CD4-positive, CD25-positive, alpha-beta regulatory T cell (primary cell): ENCODE measurements around the gene DUOX1. TPM values are rescaled to one million over a fixed set of nuclear protein-coding genes. Genes with fewer than 3 reads are reported as not detected.

Source experiments
- ATAC-seq, 2 donors: fragments of 150-1000 bp; cut with Tn5 transposase; one replicate each; pipeline ENCODE4 v1.10.0; 2021; ENCODE audit warnings: low read depth in 2 of 2, moderate number of reproducible peaks in 2 of 2, moderate library complexity in 1 of 2
- DNase-seq, 3 donors: peaks; one replicate each; pipeline versions ENCODE4 v3.0.0 to v3.0.0-alpha.2; 2012 to 2022; ENCODE audit warnings: mixed read lengths in 1 of 3
- H3K27ac ChIP-seq: one replicate; pipeline ENCODE4 v1.7.0; 2013; ENCODE audit warnings: mild to moderate bottlenecking, low read length; ENCODE audit not compliant: insufficient read depth, poor library complexity, severe bottlenecking
- H3K27me3 ChIP-seq: one replicate; pipeline ENCODE4 v1.7.0; 2013; ENCODE audit warnings: low read length; ENCODE audit not compliant: control insufficient read depth, insufficient read depth
- H3K36me3 ChIP-seq: one replicate; pipeline ENCODE4 v1.7.0; 2013; ENCODE audit warnings: mild to moderate bottlenecking, low read length, moderate library complexity; ENCODE audit not compliant: control insufficient read depth, insufficient read depth
- H3K4me1 ChIP-seq: 2 replicates; pipeline ENCODE4 v1.7.0; 2013; ENCODE audit warnings: mild to moderate bottlenecking, low read length; ENCODE audit not compliant: insufficient read depth, control insufficient read depth, poor library complexity, severe bottlenecking
- H3K4me3 ChIP-seq: one replicate; pipeline ENCODE4 v1.7.0; 2013; ENCODE audit warnings: low read depth, mild to moderate bottlenecking, low read length, moderate library complexity
- H3K9me3 ChIP-seq, 2 experiments: 1 replicate in 1 of 2; 2 replicates in 1 of 2; pipeline ENCODE4 v1.7.0; 2013; ENCODE audit warnings: low read length in 2 of 2, mild to moderate bottlenecking in 1 of 2, moderate library complexity in 1 of 2; ENCODE audit not compliant: control insufficient read depth in 2 of 2
- H3K27ac Mint-ChIP-seq, 3 donors: one replicate each; pipeline ENCODE4 v1.8.0; 2020 to 2022; ENCODE audit warnings: mild to moderate bottlenecking in 3 of 3, mixed read lengths in 3 of 3, moderate library complexity in 2 of 3
- H3K27me3 Mint-ChIP-seq: one replicate; pipeline ENCODE4 v1.8.0; 2022; ENCODE audit warnings: mild to moderate bottlenecking, mixed read lengths
- H3K36me3 Mint-ChIP-seq: one replicate; pipeline ENCODE4 v1.8.0; 2020; ENCODE audit warnings: mixed read lengths
- H3K4me1 Mint-ChIP-seq, 4 donors: one replicate each; pipeline ENCODE4 v1.8.0; 2020 to 2022; ENCODE audit warnings: mixed read lengths in 4 of 4, mild to moderate bottlenecking in 1 of 4
- H3K4me3 Mint-ChIP-seq, 4 donors: one replicate each; pipeline ENCODE4 v1.8.0; 2020 to 2022; ENCODE audit warnings: mild to moderate bottlenecking in 4 of 4, mixed read lengths in 4 of 4, moderate library complexity in 3 of 4
- H3K9me3 Mint-ChIP-seq, 7 donors: one replicate each; pipeline ENCODE4 v1.8.0; 2020 to 2022; ENCODE audit warnings: mixed read lengths in 7 of 7, mild to moderate bottlenecking in 3 of 7, moderate library complexity in 2 of 7
- polyA plus RNA-seq, 4 donors: library from polyadenylated mRNA; unstranded; fragments of 300-500 nt; fragmentation: Illumina TruSeq; gene quantifications; one replicate each; pipeline ENCODE4 v1.2.3, GENCODE V29; 2021
- total RNA-seq: library from RNA; stranded (reverse); gene quantifications from one replicate; pipeline ENCODE4 v1.2.3, GENCODE V29; 2022

Gene DUOX1
- total and polyA plus RNA-seq, 5 donors from 2014 or later, result 0.72 to 1.6 (median 1.2) TPM; not detected in 1

DNA sequence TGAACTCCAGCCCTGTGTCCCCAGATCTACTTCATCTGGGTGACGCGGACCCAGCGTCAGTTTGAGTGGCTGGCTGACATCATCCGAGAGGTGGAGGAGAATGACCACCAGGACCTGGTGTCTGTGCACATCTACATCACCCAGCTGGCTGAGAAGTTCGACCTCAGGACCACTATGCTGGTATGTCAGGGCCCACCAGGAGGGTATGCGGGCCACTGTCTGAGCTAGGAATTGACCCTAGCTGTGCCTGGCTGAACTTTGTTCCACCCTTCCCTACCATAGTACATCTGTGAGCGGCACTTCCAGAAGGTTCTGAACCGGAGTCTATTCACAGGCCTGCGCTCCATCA lies 33.7 kb downstream of the DUOX1 start:
- Mint-ChIP-seq H3K4me1 (peaks cover 0 to 43% (median 20%) of the 10 kb centered on the region in 4 donors), H3K9me3 (no peaks in the 10 kb centered on the region), H3K27me3 (no peaks in the 10 kb centered on the region), H3K36me3 (peaks cover 10% of the 10 kb centered on the region), H3K4me3 (peak overlapping the region in 2 of 4 donors; percentile 34 to 82), H3K27ac (peak overlapping the region in 1 of 3 donors; percentile 15)
- DNase-seq (no peak), ATAC-seq (no peak)
- Histone ChIP-seq H3K4me3 (no peak overlapping the region), H3K9me3 (no peaks in the 10 kb centered on the region), H3K4me1 (peaks cover 18% of the 10 kb centered on the region), H3K27me3 (no peaks in the 10 kb centered on the region), H3K27ac (no peak overlapping the region), H3K36me3 (no peaks in the 10 kb centered on the region)

DNA sequence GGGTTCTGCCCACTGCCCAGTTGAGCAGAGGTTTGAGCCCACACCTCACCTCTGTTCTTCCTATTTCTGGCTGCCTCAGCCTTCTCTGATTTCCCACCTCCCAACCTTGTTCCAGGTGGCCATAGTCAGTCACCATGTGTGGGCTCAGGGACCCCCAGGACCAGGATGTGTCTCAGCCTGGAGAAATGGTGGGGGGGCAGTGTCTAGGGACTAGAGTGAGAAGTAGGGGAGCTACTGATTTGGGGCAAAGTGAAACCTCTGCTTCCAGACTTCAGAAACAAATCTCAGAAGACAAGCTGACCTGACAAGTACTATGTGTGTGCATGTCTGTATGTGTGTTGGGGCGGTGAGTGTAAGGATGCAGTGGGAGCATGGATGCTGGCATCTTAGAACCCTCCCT lies 35.1 kb downstream of the DUOX1 start:
- H3K36me3 Mint-ChIP-seq, result peaks cover 9% of the 10 kb centered on the region
- peak overlapping the region; percentile 55 to 88 (median 84) for H3K27ac Mint-ChIP-seq
- peaks cover 18% of the 10 kb centered on the region for H3K4me1 ChIP-seq
- ATAC-seq (no peak), DNase-seq (no peak)
- H3K36me3 ChIP-seq, result no peaks in the 10 kb centered on the region
- no peak overlapping the region for H3K27ac ChIP-seq
- peaks cover 0 to 37% (median 15%) of the 10 kb centered on the region in 4 donors for H3K4me1 Mint-ChIP-seq
- H3K27me3 Mint-ChIP-seq, result no peaks in the 10 kb centered on the region
- no peak overlapping the region for H3K4me3 ChIP-seq
- no peaks in the 10 kb centered on the region for H3K27me3 ChIP-seq
- no peaks in the 10 kb centered on the region for H3K9me3 ChIP-seq
- peak overlapping the region; percentile 29 to 82 (median 78) for H3K4me3 Mint-ChIP-seq
- no peaks in the 10 kb centered on the region for H3K9me3 Mint-ChIP-seq

DNA sequence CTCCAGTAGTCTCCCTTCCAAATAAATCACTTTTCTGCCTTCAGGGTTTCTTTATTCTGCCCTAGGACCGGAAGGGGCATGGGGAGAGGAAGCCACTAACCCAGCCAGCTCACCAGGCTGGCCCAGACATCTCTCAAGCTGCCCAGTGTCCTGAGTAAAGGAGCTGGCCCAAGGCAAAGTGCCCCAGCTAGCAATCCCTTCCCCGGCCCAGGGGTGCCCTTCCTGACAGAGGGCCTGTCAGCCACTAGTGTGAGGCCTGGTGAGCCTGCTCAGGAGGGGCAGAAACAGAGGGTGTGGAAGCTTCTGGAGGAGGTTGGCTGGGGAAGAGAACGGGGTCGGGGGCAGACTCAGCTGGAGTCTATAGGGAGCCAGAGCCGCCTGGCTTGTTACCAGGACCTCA lies 35.7 kb downstream of the DUOX1 start:
- H3K4me3 ChIP-seq, result no peak overlapping the region
- H3K9me3 ChIP-seq, result no peaks in the 10 kb centered on the region
- peaks cover 0 to 31% (median 10%) of the 10 kb centered on the region in 4 donors for H3K4me1 Mint-ChIP-seq
- no peak for ATAC-seq
- no peak overlapping the region for H3K27ac ChIP-seq
- H3K27me3 ChIP-seq, result no peaks in the 10 kb centered on the region
- no peaks in the 10 kb centered on the region for H3K9me3 Mint-ChIP-seq
- no peaks in the 10 kb centered on the region for H3K36me3 ChIP-seq
- DNase-seq, result no peak
- peak overlapping the region; percentile 36 to 88 (median 84) for H3K27ac Mint-ChIP-seq
- peak overlapping the region; percentile 76 to 82 (median 80) for H3K4me3 Mint-ChIP-seq
- H3K27me3 Mint-ChIP-seq, result no peaks in the 10 kb centered on the region
- peaks cover 3% of the 10 kb centered on the region for H3K36me3 Mint-ChIP-seq
- peaks cover 18% of the 10 kb centered on the region for H3K4me1 ChIP-seq

DNA sequence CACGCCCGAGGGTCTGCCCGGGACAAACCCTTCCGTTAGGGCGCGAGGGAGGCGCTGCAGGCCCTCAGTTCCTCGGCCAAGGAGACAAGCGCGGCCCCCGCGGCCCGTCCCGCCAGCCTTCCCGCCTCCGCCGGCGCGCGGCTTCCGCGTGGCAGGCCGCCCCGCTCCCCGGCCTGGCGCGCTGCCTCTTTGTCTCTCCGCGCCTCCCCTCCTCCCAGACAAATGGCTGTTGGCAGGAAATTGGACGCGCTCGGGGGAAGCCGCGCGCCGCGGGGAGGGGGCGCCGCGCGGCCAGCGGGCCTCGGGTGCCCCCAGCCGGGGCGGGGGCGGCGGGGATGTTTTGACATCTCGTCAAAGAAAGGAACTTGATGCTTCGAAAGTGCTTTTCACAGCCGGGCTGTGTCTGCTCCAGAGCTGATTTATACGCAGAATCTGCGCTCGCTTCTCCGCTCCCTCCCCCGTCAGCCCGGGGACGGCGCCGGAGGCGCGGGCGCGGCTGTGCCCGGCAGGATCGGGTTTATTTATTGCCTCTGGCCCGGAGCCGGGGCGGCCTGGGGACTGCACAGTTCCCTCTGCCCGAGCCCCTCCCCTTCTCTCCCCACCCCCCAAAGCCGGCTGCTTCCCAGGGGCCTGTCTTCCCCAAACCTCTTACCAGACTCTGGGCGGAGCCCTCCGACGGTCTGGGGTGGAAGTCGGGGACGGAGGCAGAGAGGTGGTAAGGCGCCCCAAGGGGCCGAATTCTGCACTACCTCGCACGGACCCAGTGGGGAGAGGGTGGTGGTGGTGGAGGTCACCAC lies 37.2 kb downstream of the DUOX1 start:
- Histone ChIP-seq H3K9me3 (no peaks in the 10 kb centered on the region), H3K27me3 (no peaks in the 10 kb centered on the region), H3K4me1 (peaks cover 18% of the 10 kb centered on the region), H3K36me3 (no peaks in the 10 kb centered on the region), H3K27ac (peak overlapping the region; percentile 78), H3K4me3 (peak overlapping the region; percentile 64)
- ATAC-seq (peak; percentile 91), DNase-seq (peak; percentile 61 to 88 (median 75))
- H3K9me3 Mint-ChIP-seq, result no peaks in the 10 kb centered on the region
- no peaks in the 10 kb centered on the region for H3K27me3 Mint-ChIP-seq
- H3K36me3 Mint-ChIP-seq, result no peaks in the 10 kb centered on the region
- peaks cover 0 to 25% (median 9%) of the 10 kb centered on the region in 4 donors for H3K4me1 Mint-ChIP-seq
- peak overlapping the region; percentile 26 to 83 (median 32) for H3K27ac Mint-ChIP-seq
- peak overlapping the region; percentile 81 to 89 (median 84) for H3K4me3 Mint-ChIP-seq

DNA sequence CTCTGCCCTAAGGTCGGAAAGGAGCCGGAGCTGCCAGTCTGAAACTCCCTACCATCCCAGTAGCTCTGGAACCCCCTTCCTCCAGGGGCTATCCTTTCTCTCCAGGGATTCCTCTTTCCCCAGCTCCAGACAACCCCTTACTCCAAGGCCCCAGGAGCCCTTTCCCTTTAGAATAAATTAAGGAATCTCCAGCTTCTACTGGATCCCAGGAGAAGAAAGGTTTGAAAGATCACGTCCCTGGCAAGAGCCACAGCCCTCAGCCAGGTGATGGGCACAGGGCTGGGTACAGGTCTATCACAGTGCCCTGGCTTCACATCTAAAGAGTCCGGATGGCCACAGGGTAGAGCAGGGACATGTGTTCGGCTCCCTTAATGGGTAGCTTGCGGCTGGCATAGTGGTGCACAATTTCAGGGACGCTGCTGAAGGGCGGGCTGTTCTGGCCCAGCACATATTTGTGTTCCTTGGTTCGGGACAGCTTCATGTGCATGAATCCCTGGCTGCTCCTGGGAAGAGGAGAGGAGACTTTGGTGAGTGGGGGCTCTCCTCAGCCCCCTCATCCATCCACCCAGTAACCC lies 37.9 kb downstream of the DUOX1 start:
- H3K27ac Mint-ChIP-seq, result peak overlapping the region; percentile 32 to 83 (median 48)
- H3K27ac ChIP-seq, result peak overlapping the region; percentile 78
- no peak for DNase-seq
- H3K36me3 Mint-ChIP-seq, result no peaks in the 10 kb centered on the region
- H3K27me3 Mint-ChIP-seq, result no peaks in the 10 kb centered on the region
- no peaks in the 10 kb centered on the region for H3K36me3 ChIP-seq
- no peak for ATAC-seq
- H3K4me3 Mint-ChIP-seq, result peak overlapping the region; percentile 81 to 89 (median 84)
- H3K4me1 ChIP-seq, result peaks cover 18% of the 10 kb centered on the region
- peak overlapping the region; percentile 44 for H3K4me3 ChIP-seq
- H3K9me3 ChIP-seq, result no peaks in the 10 kb centered on the region
- peaks cover 0 to 21% (median 9%) of the 10 kb centered on the region in 4 donors for H3K4me1 Mint-ChIP-seq
- H3K27me3 ChIP-seq, result no peaks in the 10 kb centered on the region
- no peaks in the 10 kb centered on the region for H3K9me3 Mint-ChIP-seq

DNA sequence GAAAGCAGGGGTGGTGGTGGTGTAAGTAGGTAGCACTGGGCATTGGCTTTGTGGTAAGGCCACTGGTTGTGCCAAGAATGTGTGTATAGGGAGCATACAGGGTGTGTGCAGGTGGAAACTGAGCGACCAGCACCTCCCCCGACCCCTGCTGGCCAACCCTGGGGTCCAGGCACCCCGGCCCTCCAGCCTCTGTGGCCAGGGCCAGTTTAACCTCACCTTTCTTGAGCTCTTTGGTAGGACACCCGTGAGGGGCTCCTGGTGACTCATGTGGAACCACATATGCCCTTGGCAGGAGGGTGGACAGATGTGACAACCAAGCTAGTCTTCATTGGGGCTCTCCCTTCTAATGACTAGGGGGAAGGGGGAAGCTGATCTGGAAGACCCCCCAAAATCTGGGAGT lies 38.5 kb downstream of the DUOX1 start:
- H3K4me3 ChIP-seq, result no peak overlapping the region
- H3K9me3 ChIP-seq, result no peaks in the 10 kb centered on the region
- peaks cover 18% of the 10 kb centered on the region for H3K4me1 ChIP-seq
- no peaks in the 10 kb centered on the region for H3K36me3 ChIP-seq
- no peaks in the 10 kb centered on the region for H3K9me3 Mint-ChIP-seq
- H3K4me3 Mint-ChIP-seq, result peak overlapping the region; percentile 43 to 81 (median 73)
- H3K36me3 Mint-ChIP-seq, result no peaks in the 10 kb centered on the region
- no peaks in the 10 kb centered on the region for H3K27me3 ChIP-seq
- peaks cover 0 to 19% (median 7%) of the 10 kb centered on the region in 4 donors for H3K4me1 Mint-ChIP-seq
- no peak overlapping the region for H3K27ac Mint-ChIP-seq
- H3K27me3 Mint-ChIP-seq, result no peaks in the 10 kb centered on the region
- no peak overlapping the region for H3K27ac ChIP-seq
- DNase-seq, result no peak
- ATAC-seq, result no peak

DNA sequence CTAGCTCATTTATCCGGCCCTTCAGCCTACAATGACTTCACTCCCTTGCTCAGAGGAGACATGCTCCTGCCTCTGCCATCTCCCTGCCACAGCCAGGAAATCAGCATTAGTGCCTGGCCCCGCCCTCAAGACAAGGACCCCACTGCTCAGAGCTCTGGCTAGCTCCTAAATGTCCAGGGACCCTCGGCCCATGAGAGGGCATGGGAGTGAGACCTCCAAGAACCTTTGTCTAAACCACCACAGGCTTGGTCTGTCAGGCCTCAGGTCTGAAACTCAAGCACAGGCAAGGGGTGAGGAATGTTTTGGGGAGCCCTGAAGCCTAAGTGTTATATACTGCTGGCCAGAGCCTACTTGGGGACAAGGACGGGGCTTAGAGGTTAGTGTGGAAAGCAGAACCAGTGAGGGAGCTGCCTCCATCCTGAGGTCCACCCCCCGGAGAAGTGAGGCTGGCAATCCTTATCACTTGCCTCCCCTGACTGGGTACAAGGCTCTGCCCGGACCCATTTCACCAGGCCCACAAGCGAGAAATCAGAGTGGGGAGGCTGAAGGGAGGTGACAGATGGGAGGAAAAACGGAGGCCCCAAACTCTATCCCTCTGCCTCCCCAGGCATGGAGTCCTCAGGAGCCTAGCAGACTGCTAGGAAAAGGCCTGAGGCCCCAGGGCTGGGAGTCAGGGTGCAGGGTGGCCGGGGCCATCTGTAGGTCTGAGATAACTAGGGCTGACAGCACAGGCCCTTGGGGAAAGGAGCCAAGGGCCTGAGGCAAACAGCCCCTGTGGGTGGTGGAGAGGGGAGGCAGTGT lies 39.2 kb downstream of the DUOX1 start:
- DNase-seq (no peak), ATAC-seq (no peak)
- H3K9me3 ChIP-seq, result no peaks in the 10 kb centered on the region
- H3K27me3 Mint-ChIP-seq, result no peaks in the 10 kb centered on the region
- H3K4me3 Mint-ChIP-seq, result peak overlapping the region; percentile 41 to 84 (median 73)
- no peak overlapping the region for H3K27ac Mint-ChIP-seq
- H3K4me1 Mint-ChIP-seq, result peaks cover 0 to 19% (median 6%) of the 10 kb centered on the region in 4 donors
- H3K4me3 ChIP-seq, result no peak overlapping the region
- H3K36me3 ChIP-seq, result no peaks in the 10 kb centered on the region
- H3K36me3 Mint-ChIP-seq, result no peaks in the 10 kb centered on the region
- H3K9me3 Mint-ChIP-seq, result no peaks in the 10 kb centered on the region
- H3K27ac ChIP-seq, result no peak overlapping the region
- no peaks in the 10 kb centered on the region for H3K27me3 ChIP-seq
- H3K4me1 ChIP-seq, result peaks cover 18% of the 10 kb centered on the region
